C4-2B (cell line): ENCODE data around the gene MAN2A1.

Source experiments
- H3K27ac ChIP-seq: fragments of 450-650 bp; 2 replicates; pipeline ENCODE4 v1.5.1; 2017
- ZFX ChIP-seq: fragments of 450-650 bp; IDR thresholded peaks from 2 replicates; pipeline ENCODE4 v1.6.1; 2017
- TF ChIP-seq, protein P1 (sequence below): fragments of 450-650 bp; conservative IDR thresholded peaks from 2 replicates; pipeline ENCODE4 v1.5.1; 2017; ENCODE audit warnings: mild to moderate bottlenecking

The MAN2A1 gene

DNA sequence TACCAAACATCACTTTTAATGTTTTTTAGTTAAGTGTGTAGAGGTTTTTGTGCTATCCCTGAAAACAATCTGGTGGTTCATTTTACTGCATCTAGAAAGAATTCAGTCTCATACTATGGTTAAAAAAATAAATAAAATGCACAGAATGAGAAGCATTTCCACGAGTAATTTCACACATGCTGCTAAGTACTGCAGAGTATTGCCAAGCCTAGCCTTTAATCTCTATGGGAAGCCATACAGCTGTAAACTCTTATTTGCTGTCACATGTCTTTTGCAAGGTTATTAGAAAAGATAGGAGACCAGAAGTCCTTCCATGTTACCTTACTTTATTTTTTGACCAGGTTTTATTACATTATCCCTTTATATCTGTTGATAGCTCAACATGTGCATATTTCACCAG lies 37.6 kb upstream of the MAN2A1 start:
- no peak overlapping the region for H3K27ac ChIP-seq
- no peak for TF ChIP-seq ZFX
- TF ChIP-seq, protein P1, sequence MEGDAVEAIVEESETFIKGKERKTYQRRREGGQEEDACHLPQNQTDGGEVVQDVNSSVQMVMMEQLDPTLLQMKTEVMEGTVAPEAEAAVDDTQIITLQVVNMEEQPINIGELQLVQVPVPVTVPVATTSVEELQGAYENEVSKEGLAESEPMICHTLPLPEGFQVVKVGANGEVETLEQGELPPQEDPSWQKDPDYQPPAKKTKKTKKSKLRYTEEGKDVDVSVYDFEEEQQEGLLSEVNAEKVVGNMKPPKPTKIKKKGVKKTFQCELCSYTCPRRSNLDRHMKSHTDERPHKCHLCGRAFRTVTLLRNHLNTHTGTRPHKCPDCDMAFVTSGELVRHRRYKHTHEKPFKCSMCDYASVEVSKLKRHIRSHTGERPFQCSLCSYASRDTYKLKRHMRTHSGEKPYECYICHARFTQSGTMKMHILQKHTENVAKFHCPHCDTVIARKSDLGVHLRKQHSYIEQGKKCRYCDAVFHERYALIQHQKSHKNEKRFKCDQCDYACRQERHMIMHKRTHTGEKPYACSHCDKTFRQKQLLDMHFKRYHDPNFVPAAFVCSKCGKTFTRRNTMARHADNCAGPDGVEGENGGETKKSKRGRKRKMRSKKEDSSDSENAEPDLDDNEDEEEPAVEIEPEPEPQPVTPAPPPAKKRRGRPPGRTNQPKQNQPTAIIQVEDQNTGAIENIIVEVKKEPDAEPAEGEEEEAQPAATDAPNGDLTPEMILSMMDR = no peak

DNA sequence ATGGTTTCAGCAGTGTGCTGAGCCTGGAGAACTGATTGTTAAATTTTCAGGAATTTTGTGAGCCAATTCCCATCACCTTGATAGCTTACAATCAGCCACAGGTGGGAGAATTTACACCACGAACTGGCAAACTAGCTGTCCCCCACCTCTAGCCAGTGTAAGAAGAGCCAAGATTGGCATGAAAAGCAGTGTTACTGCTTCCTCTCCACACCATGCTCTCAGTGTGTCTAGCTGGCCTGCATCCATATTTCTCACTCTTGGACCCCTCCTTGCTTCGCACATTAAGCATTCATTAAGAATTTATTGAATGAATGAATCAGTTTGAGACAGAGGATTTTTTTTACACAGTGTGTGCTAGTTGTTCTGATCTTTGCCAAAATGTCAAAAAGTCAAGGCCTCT lies 36.7 kb upstream of the MAN2A1 start:
- H3K27ac ChIP-seq = no peak overlapping the region
- no peak for TF ChIP-seq ZFX
- TF ChIP-seq, protein P1 = no peak

DNA sequence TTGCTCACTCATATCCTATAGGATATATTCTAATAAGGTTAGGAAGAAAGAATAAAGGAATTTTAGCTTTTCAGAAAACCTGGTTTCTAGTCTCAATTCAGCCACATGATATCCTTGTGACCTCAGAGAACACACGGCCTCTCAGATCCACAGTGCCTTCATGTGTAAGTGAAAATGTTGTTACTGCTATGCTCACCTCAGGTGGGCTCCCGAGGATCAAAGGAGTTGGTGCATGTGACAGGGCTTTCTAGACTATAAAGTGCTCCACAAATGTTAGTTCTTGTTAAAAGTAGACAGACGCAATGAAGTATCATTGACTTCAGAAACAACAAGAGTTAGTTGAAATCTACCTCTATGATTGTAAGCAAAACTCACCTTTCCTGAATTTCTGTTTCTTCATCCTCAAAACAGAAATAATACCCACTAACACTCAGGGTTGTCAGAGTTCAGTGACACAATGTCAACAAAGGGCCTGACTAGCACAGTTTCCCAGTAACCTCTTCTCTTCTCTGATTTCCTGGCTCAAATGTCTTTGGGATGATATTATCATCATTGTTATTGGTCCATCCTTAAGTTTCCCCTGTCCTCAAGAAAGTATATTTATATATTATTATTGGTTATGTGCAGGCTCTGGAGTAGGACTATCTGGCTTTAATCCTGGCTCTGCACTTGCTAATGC lies 36.0 kb upstream of the MAN2A1 start:
- no peak overlapping the region for H3K27ac ChIP-seq
- TF ChIP-seq ZFX = no peak
- TF ChIP-seq, protein P1 = no peak

DNA sequence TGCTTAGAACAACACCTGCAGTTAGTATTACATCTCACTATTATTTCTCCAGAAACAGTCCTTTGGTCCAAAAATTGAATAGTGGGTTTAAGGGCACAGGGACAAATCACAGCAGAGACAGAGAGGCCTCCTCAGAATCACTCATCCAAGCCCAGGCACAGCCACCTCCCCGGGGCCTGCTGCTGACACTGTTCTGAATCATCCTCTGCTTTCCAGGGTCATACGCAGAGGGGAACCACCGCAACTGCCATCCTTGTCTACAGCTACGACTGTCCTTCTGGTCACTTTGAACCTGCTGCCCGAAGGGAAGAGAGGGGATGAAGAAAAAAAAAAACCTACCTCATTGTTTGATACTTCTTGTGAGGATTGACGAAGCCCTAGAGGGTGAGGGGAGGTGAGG lies 35.3 kb upstream of the MAN2A1 start:
- TF ChIP-seq, protein P1 = no peak
- TF ChIP-seq ZFX = no peak
- no peak overlapping the region for H3K27ac ChIP-seq

DNA sequence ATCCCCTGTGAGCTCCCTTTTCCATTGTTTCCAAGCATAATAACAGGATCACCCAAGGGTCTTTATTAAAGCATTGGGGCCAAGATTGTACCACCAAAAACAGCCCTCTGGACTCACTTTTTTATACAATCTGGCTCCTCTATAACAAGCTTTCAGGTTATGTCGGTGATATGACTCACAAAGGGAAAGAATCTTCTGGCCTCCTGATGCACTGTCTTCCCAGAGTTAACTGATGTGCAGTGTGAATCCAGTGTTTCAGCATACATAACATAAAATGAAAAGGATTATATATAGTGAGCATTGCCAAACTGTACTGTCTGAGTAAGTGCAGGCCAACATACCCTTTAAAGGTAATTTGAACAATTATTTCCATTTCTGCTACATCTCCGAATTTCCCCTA lies 33.9 kb upstream of the MAN2A1 start:
- H3K27ac ChIP-seq = no peak overlapping the region
- TF ChIP-seq, protein P1 = no peak
- TF ChIP-seq ZFX = no peak

DNA sequence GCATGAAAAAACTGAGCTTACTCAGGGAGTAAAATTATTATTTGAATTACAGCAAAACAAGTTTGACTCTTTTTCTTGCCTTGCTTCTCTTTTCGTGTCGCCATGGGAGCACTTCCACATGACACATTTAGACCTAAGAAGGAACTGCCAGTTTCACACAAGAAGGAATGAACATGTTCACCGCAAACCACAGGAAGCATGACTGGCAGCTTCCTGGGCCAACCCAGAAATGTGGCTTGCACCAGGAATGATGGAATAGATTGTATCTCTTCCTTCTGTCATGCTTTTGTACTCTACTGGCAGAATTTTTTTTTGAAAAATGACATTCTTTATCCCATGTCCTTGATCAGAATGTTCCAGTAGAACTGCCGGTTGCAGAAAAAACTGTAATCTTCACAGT lies 32.9 kb upstream of the MAN2A1 start:
- no peak overlapping the region for H3K27ac ChIP-seq
- TF ChIP-seq, protein P1 = no peak
- TF ChIP-seq ZFX = no peak

DNA sequence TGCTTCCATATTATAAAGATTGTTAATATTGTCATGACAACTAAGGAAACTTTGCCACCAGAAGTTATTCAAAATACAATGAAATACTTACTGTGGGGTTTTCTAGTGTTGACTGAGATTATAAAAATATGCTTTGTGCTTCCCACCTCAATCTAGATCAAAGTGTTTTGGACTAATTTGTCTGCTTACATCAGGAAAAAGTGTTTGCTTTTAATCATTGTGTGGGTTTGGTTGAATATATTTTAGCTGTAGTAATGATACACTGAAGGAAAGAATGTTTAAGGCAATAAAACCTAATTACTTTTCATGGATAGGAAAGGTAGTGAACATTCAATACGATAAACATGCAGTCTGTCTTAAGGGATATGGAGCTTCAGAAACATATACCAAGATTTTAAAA lies 29.8 kb upstream of the MAN2A1 start:
- TF ChIP-seq, protein P1 = no peak
- no peak for TF ChIP-seq ZFX
- H3K27ac ChIP-seq = no peak overlapping the region
